Vagina (tissue), 2 donors: ENCODE data around the gene ALK.

Experiments
- CTCF ChIP-seq, 3 experiments: fragments of 450-650 bp in 2 of 3; fragments of 200-600 bp in 1 of 3; sonication (generic) in 1 of 3; IDR thresholded peaks; one replicate each; pipeline ENCODE4 v1.5.1; 2017 to 2019; ENCODE audit warnings: antibody characterized with exemption in 3 of 3, mild to moderate bottlenecking in 2 of 3, moderate library complexity in 2 of 3
- POLR2A ChIP-seq, 2 donors: fragments of 450-650 bp; IDR thresholded peaks; one replicate each; pipeline ENCODE4 v1.6.1; 2017; ENCODE audit warnings: antibody characterized with exemption in 2 of 2, mild to moderate bottlenecking in 2 of 2, moderate library complexity in 2 of 2
- POLR2AphosphoS5 ChIP-seq, 2 donors: sonication (generic); formaldehyde crosslinking; IDR thresholded peaks; one replicate each; pipeline ENCODE4 v1.9.0; 2017; ENCODE audit warnings: antibody characterized with exemption in 2 of 2, mild to moderate bottlenecking in 2 of 2, low read depth in 1 of 2; ENCODE audit not compliant: insufficient read depth in 1 of 2

- TF ChIP-seq POLR2A (IDR thresholded peaks at IDR 0.05) (no peak), CTCF (IDR thresholded peaks at IDR 0.05) (no peak), POLR2AphosphoS5 (IDR thresholded peaks at IDR 0.05; ENCODE audit: insufficient read depth in 1 of 2, low read depth in 1 of 2) (no peak)
Measured at GRCh38 chr2:29874745-29875144, 46.6 kb downstream of the ALK start.
